T-helper 2 cell treated with Interferon-gamma antibody and Interleukin-4, amounts not matched to agents 100 ng/mL and 5 ng/mL, for 36 hours (primary cell): ENCODE data around the gene MACROD2. TPM values are rescaled to one million over a fixed set of nuclear protein-coding genes. Genes with fewer than 3 reads are reported as not detected.

Source experiments
- intact Hi-C: fragments of 100-400 bp; cut with micrococcal nuclease; formaldehyde crosslinking; loops from one replicate; pipeline ENCODE4 v1.15.1; 2023
- total RNA-seq: library from RNA; stranded (reverse); gene quantifications from 2 replicates; pipeline ENCODE4 v1.2.3, GENCODE V29; 2022

MACROD2 gene
- total RNA-seq, 1 donor from 2014 or later = not detected

DNA sequence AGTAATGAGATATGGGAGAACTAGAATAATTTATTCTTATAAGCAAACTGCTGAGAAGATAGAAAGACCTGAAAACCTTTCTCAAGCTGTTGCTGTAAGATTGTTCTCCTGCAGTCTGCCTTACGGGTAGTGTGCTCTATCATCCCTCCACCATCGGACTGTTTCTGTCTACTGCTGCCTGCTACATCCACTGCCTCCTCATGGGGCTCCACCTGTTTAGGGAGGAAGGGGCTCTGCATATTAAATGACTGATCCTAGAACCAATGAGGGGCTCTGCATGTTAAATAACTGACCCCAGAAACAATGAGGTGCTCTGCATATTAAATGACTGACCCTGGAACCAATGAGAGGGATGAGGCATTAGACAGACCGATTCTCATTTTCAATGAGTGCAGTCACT is 1923.3 kb downstream of the MACROD2 start:
- intact Hi-C loops = no loop called here

DNA sequence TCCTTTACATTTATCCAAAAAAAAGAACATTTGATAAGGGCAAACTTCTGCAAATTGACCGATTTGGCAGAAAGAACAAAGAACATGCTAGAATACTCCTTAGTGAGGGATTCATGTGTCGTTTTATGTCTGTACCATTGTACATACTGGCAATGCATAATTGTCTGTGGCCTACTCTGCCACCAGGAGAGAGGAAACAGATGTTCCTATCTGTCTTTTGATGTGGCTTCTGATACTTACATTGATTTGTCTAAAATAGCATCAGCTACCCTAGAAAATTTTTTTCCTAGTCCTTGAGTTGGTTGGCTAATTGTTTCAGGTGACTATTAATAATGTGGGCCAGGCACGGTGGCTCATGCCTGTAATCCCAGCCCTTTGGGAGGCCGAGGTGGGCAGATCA is 1923.8 kb downstream of the MACROD2 start:
- intact Hi-C loops = no loop called here

DNA sequence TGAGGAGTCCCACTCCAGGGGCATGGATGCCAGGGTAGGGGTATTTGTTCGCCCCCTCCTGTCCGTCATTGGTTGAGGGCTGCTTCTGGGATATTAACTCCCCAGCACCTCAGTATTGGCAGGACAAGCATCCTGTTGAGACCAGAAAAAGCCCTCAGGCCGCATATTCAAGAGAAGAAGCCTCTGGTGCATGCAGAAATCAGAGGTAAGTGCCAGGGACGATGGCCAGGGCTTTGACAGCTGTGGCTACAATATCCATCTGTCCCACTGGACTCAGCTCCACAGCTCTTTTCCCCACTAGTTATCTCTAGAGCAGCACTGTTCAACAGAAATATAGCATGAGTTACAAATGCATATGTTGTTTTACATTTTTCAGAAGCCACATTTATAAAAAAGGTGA is 1926.6 kb downstream of the MACROD2 start:
- intact Hi-C loops = no loop called here

GRCh38 chr20:15922556-15922955 is 1927.2 kb downstream of the MACROD2 start:
- intact Hi-C loops = no loop called here

GRCh38 chr20:15923030-15923776 is 1927.9 kb downstream of the MACROD2 start:
- intact Hi-C loops = no loop called here

DNA sequence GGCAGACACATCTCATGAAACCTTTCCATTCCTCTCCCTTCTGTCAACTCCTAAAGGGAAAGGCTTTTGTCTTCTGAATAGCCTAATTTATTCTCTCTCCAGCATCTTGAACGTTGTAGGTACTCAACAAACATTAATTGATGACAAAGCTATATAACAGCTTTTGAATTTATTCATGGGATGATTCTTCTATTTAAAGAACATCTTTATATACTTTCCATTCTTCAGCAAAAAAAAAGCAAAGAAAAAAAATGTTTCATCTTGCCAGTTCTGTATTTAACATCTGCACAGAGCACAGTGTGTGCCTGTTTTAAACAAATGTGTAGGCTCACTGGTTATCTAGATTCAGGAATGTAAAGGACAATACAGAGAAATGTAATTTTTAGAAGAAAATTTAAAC is 1929.2 kb downstream of the MACROD2 start:
- intact Hi-C loops = no loop called here

DNA sequence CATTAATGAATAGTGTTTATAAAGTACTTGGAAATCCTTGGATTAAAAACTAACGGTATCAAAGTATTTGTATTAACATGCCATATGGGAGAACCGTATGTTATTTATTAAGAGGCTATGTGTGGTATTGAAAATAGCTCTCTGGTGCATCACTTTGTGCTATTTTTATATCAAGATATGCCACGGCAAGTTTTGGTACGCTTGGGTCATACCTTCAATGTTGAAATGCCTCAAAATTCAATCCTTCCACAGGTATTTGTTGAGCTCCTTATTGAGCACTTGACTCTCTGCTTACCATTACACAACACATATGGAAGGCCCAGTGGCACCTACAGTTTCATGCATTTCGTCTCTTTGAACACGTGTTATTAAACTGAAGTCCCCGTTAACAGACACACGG is 1930.1 kb downstream of the MACROD2 start:
- intact Hi-C loops = no loop called here

GRCh38 chr20:15927893-15928650 is 1932.8 kb downstream of the MACROD2 start:
- intact Hi-C loops = no loop called here

DNA sequence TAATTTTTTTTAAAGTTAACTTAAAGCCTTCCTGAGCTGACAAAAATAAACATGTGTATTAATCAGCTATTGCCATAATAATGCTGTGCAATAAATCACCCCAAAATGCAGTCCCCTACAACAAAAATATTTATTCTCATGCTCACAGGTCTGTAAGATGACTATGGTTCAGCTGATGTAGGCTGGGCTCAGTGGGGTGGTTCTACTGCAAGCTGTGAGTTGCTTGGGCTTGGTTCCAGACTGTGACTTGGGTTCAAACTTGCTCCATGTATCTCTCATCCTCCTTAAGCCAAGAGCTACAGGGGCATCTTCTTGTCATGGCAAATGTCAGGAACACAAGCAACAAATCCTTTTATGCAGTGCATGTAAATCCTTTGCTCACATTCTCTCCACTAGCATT is 1933.6 kb downstream of the MACROD2 start:
- intact Hi-C loops = no loop called here

DNA sequence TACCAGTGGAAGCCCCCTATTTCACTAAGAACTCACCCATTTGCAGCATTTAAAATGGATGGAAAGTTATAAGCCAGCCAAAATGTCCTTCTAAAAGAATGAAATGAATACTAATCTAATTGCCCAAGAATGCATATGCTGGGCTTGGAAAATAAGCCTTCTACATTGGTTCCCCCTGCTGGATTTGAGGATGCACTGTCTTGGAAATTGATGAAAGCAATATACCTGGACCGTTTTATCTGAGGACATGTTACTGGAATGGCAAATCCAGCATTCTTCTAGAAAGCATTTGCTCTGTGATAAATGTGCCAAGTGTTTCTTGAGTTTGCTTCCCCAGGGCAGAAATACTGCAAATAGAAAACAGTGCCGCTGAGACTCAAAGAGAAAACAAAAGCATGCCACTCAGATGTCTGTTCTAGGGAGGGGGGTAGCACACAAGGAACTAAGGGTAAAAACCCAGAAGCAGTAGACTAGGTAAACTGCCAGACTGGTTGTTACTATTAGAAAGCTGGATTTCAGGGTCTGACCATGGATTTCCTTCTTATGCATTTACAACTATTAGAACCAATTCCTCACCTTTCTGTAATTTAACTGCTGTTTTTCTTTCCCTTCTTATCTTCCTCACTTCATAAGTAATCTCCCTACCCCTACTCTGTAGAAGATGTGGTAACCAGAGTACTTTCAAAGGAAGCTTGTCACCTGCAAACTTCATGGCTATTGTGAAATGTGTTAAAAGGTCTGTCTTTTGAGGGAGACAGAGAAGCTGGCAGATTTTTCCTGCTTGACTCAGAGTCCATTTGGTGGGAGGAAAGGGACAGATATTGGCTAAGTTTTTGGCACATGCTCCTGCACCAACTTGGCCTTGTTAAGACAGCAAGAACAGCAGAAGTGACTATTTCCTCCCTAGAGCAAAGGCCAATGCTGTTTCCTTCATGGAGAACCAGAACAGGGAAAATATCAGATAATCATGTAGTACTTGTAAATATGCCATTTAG is 1935.3 kb downstream of the MACROD2 start:
- intact Hi-C loops = no loop called here

DNA sequence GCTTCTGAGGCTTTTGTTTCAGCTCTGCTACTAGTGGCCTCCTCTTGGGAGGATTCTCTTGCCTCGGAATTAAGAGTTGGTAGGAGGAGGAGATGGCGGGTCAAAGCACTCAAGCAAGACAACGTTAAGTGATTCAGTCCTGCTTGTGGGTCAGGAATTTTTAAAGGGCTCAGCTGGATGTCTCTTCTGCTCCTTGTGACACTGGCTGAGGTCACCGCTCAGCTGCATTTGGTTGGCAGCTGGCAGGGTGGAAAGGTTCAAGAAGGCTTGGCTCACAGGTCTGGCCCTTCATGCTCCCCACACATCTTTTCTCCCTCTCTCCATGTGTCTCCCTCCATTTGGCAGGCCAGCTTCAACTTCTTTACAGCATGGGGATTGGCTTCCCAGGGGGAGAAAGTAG is 1936.6 kb downstream of the MACROD2 start:
- intact Hi-C loops = no loop called here

- intact Hi-C loops = no loop called here
Observed at GRCh38 chr20:15937179-15937578, 1941.9 kb downstream of the MACROD2 start.

DNA sequence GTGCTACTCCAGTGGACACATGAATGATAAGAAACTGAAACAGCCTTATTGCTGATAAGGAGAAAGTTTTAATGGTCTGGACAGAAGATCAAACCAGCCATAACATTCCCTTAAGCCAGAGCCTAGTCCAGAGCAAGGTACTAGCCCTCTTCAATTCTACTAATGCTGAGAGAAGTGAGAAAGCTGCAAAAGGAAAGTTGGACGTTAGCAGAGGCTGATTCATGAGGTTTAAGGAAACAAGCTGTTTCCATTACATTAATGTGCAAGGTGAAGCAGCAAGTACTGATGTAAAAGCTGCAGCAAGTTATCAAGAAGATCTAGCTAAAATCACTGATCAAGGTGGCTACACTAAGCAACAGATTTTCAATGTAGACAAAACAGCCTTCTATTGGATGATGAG is 1943.5 kb downstream of the MACROD2 start:
- intact Hi-C loops = no loop called here

DNA sequence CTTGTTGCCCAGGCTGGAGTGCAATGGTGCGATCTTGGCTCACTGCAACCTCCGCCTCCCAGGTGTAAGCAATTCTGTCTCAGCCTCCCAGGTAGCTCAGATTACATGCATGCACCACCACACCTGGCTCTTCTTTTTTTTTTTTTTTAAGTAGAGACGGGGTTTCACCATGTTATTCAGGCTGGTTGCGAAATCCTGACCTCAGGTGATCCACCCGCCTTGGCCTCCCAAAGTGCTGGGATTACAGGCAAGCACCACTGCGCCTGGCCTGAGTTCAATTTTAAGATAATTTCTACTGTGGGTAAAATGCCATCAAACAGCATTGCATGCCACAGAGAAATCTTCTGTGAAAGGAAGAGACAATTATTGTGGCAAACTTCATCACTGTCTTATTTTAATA is 1944.8 kb downstream of the MACROD2 start:
- intact Hi-C loops = no loop called here

- intact Hi-C loops = no loop called here
Observed at GRCh38 chr20:15942130-15942529, 1946.8 kb downstream of the MACROD2 start.

DNA sequence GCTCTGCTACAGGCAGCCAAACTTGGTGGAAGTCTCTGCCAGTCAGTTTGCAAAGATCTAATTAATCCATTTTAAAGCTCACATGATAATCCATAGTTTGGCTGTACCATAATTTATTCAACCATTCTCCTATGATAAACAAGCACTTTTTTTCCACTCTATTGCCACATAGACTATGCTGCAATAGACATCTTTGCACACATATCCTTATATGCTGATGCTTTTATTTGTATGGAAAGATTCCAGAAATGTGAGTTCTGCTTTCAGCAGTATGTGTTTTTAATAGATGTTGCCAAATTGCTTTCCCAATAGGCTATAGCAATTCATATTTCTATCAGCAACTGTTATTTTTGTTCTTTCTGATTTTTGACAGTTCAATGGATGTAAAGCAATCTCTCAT is 1950.0 kb downstream of the MACROD2 start:
- intact Hi-C loops = no loop called here

GRCh38 chr20:15949391-15949790 is 1954.1 kb downstream of the MACROD2 start:
- intact Hi-C loops = no loop called here

GRCh38 chr20:15951658-15952057 is 1956.3 kb downstream of the MACROD2 start:
- intact Hi-C loops = no loop called here

GRCh38 chr20:15958142-15958541 is 1962.8 kb downstream of the MACROD2 start:
- intact Hi-C loops = no loop called here

- intact Hi-C loops = no loop called here
Observed at GRCh38 chr20:15965165-15965564, 1969.8 kb downstream of the MACROD2 start.

GRCh38 chr20:15967334-15967733 is 1972.0 kb downstream of the MACROD2 start:
- intact Hi-C loops = no loop called here
